Colon (tissue), 2 donors: ENCODE data around the gene MKS1.

Experiments used
- FAIRE-seq: peaks from 2 replicates; lab custom pipeline; 2012; peaks lifted over from hg19 to GRCh38; lab: Jason Lieb, UNC
- donor health status: control.
- donor health status: control.

The MKS1 gene

DNA sequence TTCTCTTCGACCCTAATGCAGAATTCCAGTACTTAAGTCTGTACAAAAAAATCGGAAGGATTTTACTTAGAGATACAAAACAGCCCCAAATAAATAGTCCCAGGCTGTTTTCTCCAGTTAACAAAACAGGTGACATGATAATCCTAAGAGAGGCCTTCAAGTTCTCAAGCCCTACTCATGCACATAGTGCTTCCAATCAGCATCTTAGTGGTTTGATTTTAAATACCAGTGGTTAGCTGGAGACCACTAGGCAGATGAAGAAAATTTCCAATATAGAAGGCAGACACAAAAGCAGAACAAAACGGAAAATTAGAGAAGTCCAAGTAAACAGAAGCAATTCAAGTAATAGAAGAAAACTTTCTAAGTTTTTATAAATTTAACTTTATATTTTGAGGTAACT is 57.5 kb downstream of the MKS1 start:
- FAIRE-seq = no peak

DNA sequence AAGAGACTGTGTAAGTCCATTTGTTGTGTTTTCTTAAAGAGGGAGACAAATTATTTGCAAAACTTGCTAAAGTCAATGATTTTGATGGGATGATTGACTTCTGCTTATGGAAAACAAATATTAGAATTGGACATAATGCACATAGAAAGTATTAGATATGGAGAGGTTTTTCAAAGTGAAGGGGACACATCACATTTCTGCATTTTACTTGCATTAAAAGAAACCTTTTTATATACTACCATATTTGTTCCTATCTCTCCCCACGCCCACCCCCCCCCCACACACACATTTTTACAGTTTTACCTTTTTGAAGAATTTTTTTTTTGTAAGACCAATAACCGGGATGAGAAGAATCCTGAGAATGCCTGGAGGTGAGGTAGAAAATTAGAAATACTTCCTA is 60.9 kb downstream of the MKS1 start:
- FAIRE-seq = no peak

DNA sequence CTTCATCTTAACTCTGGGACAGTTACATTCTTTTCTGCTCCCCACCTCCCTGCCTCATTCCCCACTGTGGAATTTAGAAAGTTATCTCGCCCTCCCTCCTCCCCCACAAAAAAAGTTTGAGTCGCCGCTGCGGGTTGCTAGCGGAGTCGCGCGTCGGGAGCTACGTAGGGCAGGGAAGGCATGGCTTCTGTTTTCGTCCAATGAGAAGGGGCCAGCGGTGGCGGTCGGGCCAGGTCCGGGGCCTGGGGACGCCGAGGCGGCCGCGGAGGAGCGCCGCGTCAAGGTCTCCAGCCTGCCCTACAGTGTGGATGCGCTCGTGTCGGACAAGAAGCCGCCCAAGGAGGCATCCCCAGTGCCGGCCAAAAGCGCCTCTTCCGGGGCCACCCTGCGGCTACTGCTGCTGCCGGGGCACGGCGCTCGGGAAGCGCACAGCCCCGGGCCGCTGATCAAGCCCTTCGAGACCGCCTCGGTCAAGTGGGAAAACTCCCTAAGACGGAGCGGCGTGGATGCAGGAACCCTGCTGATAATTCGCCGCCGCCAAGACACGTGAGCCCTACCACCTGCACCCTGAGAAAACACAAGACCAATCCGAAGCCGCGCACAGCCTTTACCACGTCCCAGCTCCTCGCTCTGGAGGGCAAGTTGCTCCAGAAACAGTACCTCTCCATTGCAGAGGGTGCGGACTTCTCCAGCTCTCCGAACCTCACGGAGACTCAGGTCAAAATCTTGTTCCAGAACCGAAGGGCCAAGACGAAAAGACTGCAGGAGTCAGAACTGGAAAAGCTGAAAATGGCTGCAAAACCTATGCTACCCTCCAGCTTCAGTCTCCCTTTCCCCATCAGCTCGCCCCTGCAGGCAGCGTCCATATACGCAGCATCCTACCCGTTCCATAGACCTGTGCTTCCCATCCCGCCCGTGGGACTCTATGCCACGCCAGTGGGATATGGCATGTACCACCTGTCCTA is 61.9 kb downstream of the MKS1 start:
- FAIRE-seq = no peak
